ENCODE measurements around the gene CRYGD.

CRYGD gene

GRCh38 chr2:208092093-208092832 lies 32.1 kb downstream of the CRYGD start:
- peaks cover 0 to 5% of the 10 kb centered on the region in 2 donors for H3K9me3 ChIP-seq (ENCODE audit: control insufficient read depth in 1 of 2, low read length in 2 of 2)
- H3K9ac ChIP-seq (ENCODE audit: low read depth in 1 of 2, low read length in 2 of 2): no peak overlapping the region
- H3K4me1 ChIP-seq (ENCODE audit: control insufficient read depth in 1 of 2, insufficient read depth in 2 of 2, low read length in 2 of 2): peaks cover 0 to 4% of the 10 kb centered on the region in 2 donors
- H3K27ac ChIP-seq (ENCODE audit: low read depth, low read length): no peak overlapping the region
- no peaks in the 10 kb centered on the region for H3K36me3 ChIP-seq (ENCODE audit: control insufficient read depth in 1 of 2, insufficient read depth in 2 of 2, low read length in 2 of 2)
- H3K4me3 ChIP-seq (ENCODE audit: low read depth in 1 of 2, low read length in 2 of 2): no peak overlapping the region
- no peaks in the 10 kb centered on the region for H3K27me3 ChIP-seq (ENCODE audit: control insufficient read depth in 1 of 2, insufficient read depth in 2 of 2, low read length in 2 of 2)

- Histone ChIP-seq H3K4me3 (ENCODE audit: low read depth in 1 of 2, low read length in 2 of 2) (no peak overlapping the region), H3K27ac (ENCODE audit: low read depth, low read length) (no peak overlapping the region), H3K9me3 (ENCODE audit: control insufficient read depth in 1 of 2, low read length in 2 of 2) (peaks cover 0 to 5% of the 10 kb centered on the region in 2 donors), H3K9ac (ENCODE audit: low read depth in 1 of 2, low read length in 2 of 2) (no peak overlapping the region), H3K27me3 (ENCODE audit: control insufficient read depth in 1 of 2, insufficient read depth in 2 of 2, low read length in 2 of 2) (no peaks in the 10 kb centered on the region), H3K4me1 (ENCODE audit: control insufficient read depth in 1 of 2, insufficient read depth in 2 of 2, low read length in 2 of 2) (peaks cover 0 to 4% of the 10 kb centered on the region in 2 donors), H3K36me3 (ENCODE audit: control insufficient read depth in 1 of 2, insufficient read depth in 2 of 2, low read length in 2 of 2) (no peaks in the 10 kb centered on the region)
These were observed 33.9 kb downstream of the CRYGD start for GRCh38 chr2:208090420-208090819.

- H3K4me3 ChIP-seq (ENCODE audit: low read depth in 1 of 2, low read length in 2 of 2): no peak overlapping the region
- no peak overlapping the region for H3K9ac ChIP-seq (ENCODE audit: low read depth in 1 of 2, low read length in 2 of 2)
- no peaks in the 10 kb centered on the region for H3K27me3 ChIP-seq (ENCODE audit: control insufficient read depth in 1 of 2, insufficient read depth in 2 of 2, low read length in 2 of 2)
- H3K9me3 ChIP-seq (ENCODE audit: control insufficient read depth in 1 of 2, low read length in 2 of 2): peaks cover 0 to 5% of the 10 kb centered on the region in 2 donors
- H3K36me3 ChIP-seq (ENCODE audit: control insufficient read depth in 1 of 2, insufficient read depth in 2 of 2, low read length in 2 of 2): no peaks in the 10 kb centered on the region
- H3K27ac ChIP-seq (ENCODE audit: low read depth, low read length): no peak overlapping the region
- no peaks in the 10 kb centered on the region for H3K4me1 ChIP-seq (ENCODE audit: control insufficient read depth in 1 of 2, insufficient read depth in 2 of 2, low read length in 2 of 2)
These were observed 38.3 kb downstream of the CRYGD start for GRCh38 chr2:208086029-208086428.

GRCh38 chr2:208083807-208084206 lies 40.5 kb downstream of the CRYGD start:
- H3K4me3 ChIP-seq (ENCODE audit: low read depth in 1 of 2, low read length in 2 of 2): no peak overlapping the region
- H3K27ac ChIP-seq (ENCODE audit: low read depth, low read length): no peak overlapping the region
- no peaks in the 10 kb centered on the region for H3K4me1 ChIP-seq (ENCODE audit: control insufficient read depth in 1 of 2, insufficient read depth in 2 of 2, low read length in 2 of 2)
- H3K9ac ChIP-seq (ENCODE audit: low read depth in 1 of 2, low read length in 2 of 2): no peak overlapping the region
- H3K36me3 ChIP-seq (ENCODE audit: control insufficient read depth in 1 of 2, insufficient read depth in 2 of 2, low read length in 2 of 2): no peaks in the 10 kb centered on the region
- no peaks in the 10 kb centered on the region for H3K27me3 ChIP-seq (ENCODE audit: control insufficient read depth in 1 of 2, insufficient read depth in 2 of 2, low read length in 2 of 2)
- H3K9me3 ChIP-seq (ENCODE audit: control insufficient read depth in 1 of 2, low read length in 2 of 2): no peaks in the 10 kb centered on the region

- Histone ChIP-seq H3K27ac (ENCODE audit: low read depth, low read length) (no peak overlapping the region), H3K36me3 (ENCODE audit: control insufficient read depth in 1 of 2, insufficient read depth in 2 of 2, low read length in 2 of 2) (no peaks in the 10 kb centered on the region), H3K9me3 (ENCODE audit: control insufficient read depth in 1 of 2, low read length in 2 of 2) (no peaks in the 10 kb centered on the region), H3K4me1 (ENCODE audit: control insufficient read depth in 1 of 2, insufficient read depth in 2 of 2, low read length in 2 of 2) (no peaks in the 10 kb centered on the region), H3K9ac (ENCODE audit: low read depth in 1 of 2, low read length in 2 of 2) (no peak overlapping the region), H3K27me3 (ENCODE audit: control insufficient read depth in 1 of 2, insufficient read depth in 2 of 2, low read length in 2 of 2) (peaks cover 0 to 2% of the 10 kb centered on the region in 2 donors), H3K4me3 (ENCODE audit: low read depth in 1 of 2, low read length in 2 of 2) (no peak overlapping the region)
These were observed 47.0 kb downstream of the CRYGD start for GRCh38 chr2:208077276-208077675.

GRCh38 chr2:208074610-208075356 lies 49.5 kb downstream of the CRYGD start:
- no peaks in the 10 kb centered on the region for H3K4me1 ChIP-seq (ENCODE audit: control insufficient read depth in 1 of 2, insufficient read depth in 2 of 2, low read length in 2 of 2)
- no peaks in the 10 kb centered on the region for H3K9me3 ChIP-seq (ENCODE audit: control insufficient read depth in 1 of 2, low read length in 2 of 2)
- H3K9ac ChIP-seq (ENCODE audit: low read depth in 1 of 2, low read length in 2 of 2): no peak overlapping the region
- H3K27ac ChIP-seq (ENCODE audit: low read depth, low read length): no peak overlapping the region
- peaks cover 0 to 2% of the 10 kb centered on the region in 2 donors for H3K27me3 ChIP-seq (ENCODE audit: control insufficient read depth in 1 of 2, insufficient read depth in 2 of 2, low read length in 2 of 2)
- no peaks in the 10 kb centered on the region for H3K36me3 ChIP-seq (ENCODE audit: control insufficient read depth in 1 of 2, insufficient read depth in 2 of 2, low read length in 2 of 2)
- no peak overlapping the region for H3K4me3 ChIP-seq (ENCODE audit: low read depth in 1 of 2, low read length in 2 of 2)

- no peak overlapping the region for H3K4me3 ChIP-seq (ENCODE audit: low read depth in 1 of 2, low read length in 2 of 2)
- H3K4me1 ChIP-seq (ENCODE audit: control insufficient read depth in 1 of 2, insufficient read depth in 2 of 2, low read length in 2 of 2): no peaks in the 10 kb centered on the region
- H3K27ac ChIP-seq (ENCODE audit: low read depth, low read length): no peak overlapping the region
- H3K27me3 ChIP-seq (ENCODE audit: control insufficient read depth in 1 of 2, insufficient read depth in 2 of 2, low read length in 2 of 2): no peaks in the 10 kb centered on the region
- H3K36me3 ChIP-seq (ENCODE audit: control insufficient read depth in 1 of 2, insufficient read depth in 2 of 2, low read length in 2 of 2): no peaks in the 10 kb centered on the region
- no peaks in the 10 kb centered on the region for H3K9me3 ChIP-seq (ENCODE audit: control insufficient read depth in 1 of 2, low read length in 2 of 2)
- no peak overlapping the region for H3K9ac ChIP-seq (ENCODE audit: low read depth in 1 of 2, low read length in 2 of 2)
These were observed 52.0 kb downstream of the CRYGD start for GRCh38 chr2:208072250-208072892.
